Measurements from ENCODE around the gene AKAP7.

Gene AKAP7

DNA sequence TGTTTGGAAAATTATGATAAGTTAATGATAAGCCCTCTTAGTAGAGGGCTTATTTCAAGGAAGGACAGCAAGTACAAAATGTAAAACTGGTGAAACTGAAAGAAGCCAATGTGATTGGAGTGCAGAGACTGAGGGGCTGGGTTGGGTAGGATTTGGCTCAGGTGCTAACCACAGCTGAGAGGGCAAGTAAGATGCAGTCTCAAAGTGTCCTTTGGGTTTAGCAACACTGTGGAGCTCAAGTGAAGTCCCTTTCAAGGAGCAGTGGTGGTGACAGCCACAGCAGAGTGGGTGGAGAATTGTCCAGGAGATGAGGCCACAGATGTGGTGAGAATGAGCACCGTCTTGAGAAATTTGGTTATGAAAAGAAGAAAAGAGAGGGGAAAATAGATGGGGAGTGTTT lies 181.4 kb downstream of the AKAP7 start:
- H3K9me2 ChIP-seq (ENCODE audit: low read depth, low read length) = no peaks in the 10 kb centered on the region
- no peaks in the 10 kb centered on the region for H3K79me2 ChIP-seq (ENCODE audit: insufficient read depth, low read length)
- H3K27me3 ChIP-seq (ENCODE audit: insufficient read depth, low read length) = no peaks in the 10 kb centered on the region
- H4K20me1 ChIP-seq (ENCODE audit: insufficient read depth, low read length) = no peaks in the 10 kb centered on the region
- TF ChIP-seq, protein P1, sequence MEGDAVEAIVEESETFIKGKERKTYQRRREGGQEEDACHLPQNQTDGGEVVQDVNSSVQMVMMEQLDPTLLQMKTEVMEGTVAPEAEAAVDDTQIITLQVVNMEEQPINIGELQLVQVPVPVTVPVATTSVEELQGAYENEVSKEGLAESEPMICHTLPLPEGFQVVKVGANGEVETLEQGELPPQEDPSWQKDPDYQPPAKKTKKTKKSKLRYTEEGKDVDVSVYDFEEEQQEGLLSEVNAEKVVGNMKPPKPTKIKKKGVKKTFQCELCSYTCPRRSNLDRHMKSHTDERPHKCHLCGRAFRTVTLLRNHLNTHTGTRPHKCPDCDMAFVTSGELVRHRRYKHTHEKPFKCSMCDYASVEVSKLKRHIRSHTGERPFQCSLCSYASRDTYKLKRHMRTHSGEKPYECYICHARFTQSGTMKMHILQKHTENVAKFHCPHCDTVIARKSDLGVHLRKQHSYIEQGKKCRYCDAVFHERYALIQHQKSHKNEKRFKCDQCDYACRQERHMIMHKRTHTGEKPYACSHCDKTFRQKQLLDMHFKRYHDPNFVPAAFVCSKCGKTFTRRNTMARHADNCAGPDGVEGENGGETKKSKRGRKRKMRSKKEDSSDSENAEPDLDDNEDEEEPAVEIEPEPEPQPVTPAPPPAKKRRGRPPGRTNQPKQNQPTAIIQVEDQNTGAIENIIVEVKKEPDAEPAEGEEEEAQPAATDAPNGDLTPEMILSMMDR (IDR thresholded peaks at IDR 0.05; ENCODE audit: low read length) = no peak
- TF ChIP-seq EZH2 (IDR thresholded peaks at IDR 0.05; ENCODE audit: borderline replicate concordance, low read length) = no peak
- H3K4me1 ChIP-seq (ENCODE audit: insufficient read depth, low read length, severe bottlenecking) = no peaks in the 10 kb centered on the region
- no peak overlapping the region for H3K27ac ChIP-seq (ENCODE audit: low read depth, low read length, poor library complexity, severe bottlenecking)
- no peak overlapping the region for H3K4me3 ChIP-seq (ENCODE audit: low read depth, low read length, poor library complexity, severe bottlenecking)
- no peak overlapping the region for H3K4me2 ChIP-seq (ENCODE audit: low read length)
- no peaks in the 10 kb centered on the region for H3F3A ChIP-seq (ENCODE audit: insufficient read depth, low read length)
- H2AFZ ChIP-seq (ENCODE audit: low read length) = no peak overlapping the region
- no peaks in the 10 kb centered on the region for H3K9me3 ChIP-seq (ENCODE audit: low read length)
- no peaks in the 10 kb centered on the region for H3K36me3 ChIP-seq (ENCODE audit: insufficient read depth, low read length)
- no peak overlapping the region for H3K9ac ChIP-seq (ENCODE audit: low read length)

DNA sequence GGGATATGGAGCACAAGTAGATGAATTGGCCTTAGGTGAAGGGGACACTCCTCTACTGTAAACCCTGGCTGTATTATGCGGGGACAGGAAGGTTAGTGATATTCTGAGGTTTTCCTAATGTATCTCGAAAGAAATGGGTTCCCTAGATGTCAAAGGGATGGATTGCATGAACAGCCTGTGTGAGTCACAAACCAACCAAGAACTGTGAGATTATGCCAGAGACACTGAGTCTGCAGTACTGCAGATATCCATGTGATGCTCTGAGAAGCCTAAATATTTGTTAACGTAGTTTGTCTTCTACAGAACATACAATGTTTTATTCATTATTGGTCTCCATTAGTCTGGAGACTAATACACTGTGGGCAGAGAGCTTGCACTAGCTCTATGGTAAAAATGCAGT lies 182.2 kb downstream of the AKAP7 start:
- Histone ChIP-seq H4K20me1 (ENCODE audit: insufficient read depth, low read length) (no peaks in the 10 kb centered on the region), H3K27me3 (ENCODE audit: insufficient read depth, low read length) (no peaks in the 10 kb centered on the region), H3K79me2 (ENCODE audit: insufficient read depth, low read length) (no peaks in the 10 kb centered on the region)

DNA sequence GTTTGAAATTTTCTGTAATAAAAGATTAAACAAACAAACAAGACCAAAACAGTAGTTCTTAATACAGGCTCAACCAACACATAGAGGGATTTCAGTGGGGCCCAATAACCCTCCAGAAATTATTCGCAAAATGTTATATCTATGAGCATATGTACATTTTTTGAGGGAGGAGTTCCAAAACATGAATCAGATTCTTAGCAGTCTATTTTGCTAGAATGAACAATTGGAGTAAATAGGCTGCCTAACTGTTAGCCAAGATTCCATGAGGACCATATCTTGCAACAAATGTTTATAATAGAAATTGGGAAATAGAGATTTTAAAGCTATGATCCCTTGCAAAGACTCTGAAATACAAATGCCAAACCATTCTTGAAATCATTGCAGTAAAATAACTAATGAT lies 186.3 kb downstream of the AKAP7 start:
- Histone ChIP-seq H3K36me3 (ENCODE audit: insufficient read depth, low read length) (no peaks in the 10 kb centered on the region), H2AFZ (ENCODE audit: low read length) (no peak overlapping the region), H4K20me1 (ENCODE audit: insufficient read depth, low read length) (no peaks in the 10 kb centered on the region), H3K9ac (ENCODE audit: low read length) (no peak overlapping the region), H3K4me3 (ENCODE audit: low read depth, low read length, poor library complexity, severe bottlenecking) (no peak overlapping the region), H3K27ac (ENCODE audit: low read depth, low read length, poor library complexity, severe bottlenecking) (no peak overlapping the region), H3K4me2 (ENCODE audit: low read length) (no peak overlapping the region), H3K27me3 (ENCODE audit: insufficient read depth, low read length) (no peaks in the 10 kb centered on the region), H3K9me2 (ENCODE audit: low read depth, low read length) (no peaks in the 10 kb centered on the region), H3K79me2 (ENCODE audit: insufficient read depth, low read length) (no peaks in the 10 kb centered on the region), H3K9me3 (ENCODE audit: low read length) (no peaks in the 10 kb centered on the region), H3F3A (ENCODE audit: insufficient read depth, low read length) (no peaks in the 10 kb centered on the region), H3K4me1 (ENCODE audit: insufficient read depth, low read length, severe bottlenecking) (no peaks in the 10 kb centered on the region)
- TF ChIP-seq, protein P1 (IDR thresholded peaks at IDR 0.05; ENCODE audit: low read length) = no peak
- no peak for TF ChIP-seq EZH2 (IDR thresholded peaks at IDR 0.05; ENCODE audit: borderline replicate concordance, low read length)

More for the DNA sequence above, 182.2 kb downstream of the AKAP7 start:
- Histone ChIP-seq H3K27ac (ENCODE audit: low read depth, low read length, poor library complexity, severe bottlenecking) (no peak overlapping the region), H3K36me3 (ENCODE audit: insufficient read depth, low read length) (no peaks in the 10 kb centered on the region), H3K9me2 (ENCODE audit: low read depth, low read length) (no peaks in the 10 kb centered on the region), H3F3A (ENCODE audit: insufficient read depth, low read length) (no peaks in the 10 kb centered on the region), H3K4me1 (ENCODE audit: insufficient read depth, low read length, severe bottlenecking) (no peaks in the 10 kb centered on the region), H3K9me3 (ENCODE audit: low read length) (no peaks in the 10 kb centered on the region), H2AFZ (ENCODE audit: low read length) (no peak overlapping the region), H3K9ac (ENCODE audit: low read length) (no peak overlapping the region), H3K4me3 (ENCODE audit: low read depth, low read length, poor library complexity, severe bottlenecking) (no peak overlapping the region), H3K4me2 (ENCODE audit: low read length) (no peak overlapping the region)
- TF ChIP-seq, protein P1 (IDR thresholded peaks at IDR 0.05; ENCODE audit: low read length) = no peak
- TF ChIP-seq EZH2 (IDR thresholded peaks at IDR 0.05; ENCODE audit: borderline replicate concordance, low read length) = no peak

Data from OCI-LY1 (cell line).